Gastrocnemius medialis (tissue), 4 donors: ENCODE measurements around the gene LRRC26. TPM values are rescaled to one million over a fixed set of nuclear protein-coding genes. Genes with fewer than 3 reads are reported as not detected.

Source experiments
- ATAC-seq, 2 donors: fragments of 150-250 bp; one replicate each; pipeline ENCODE4 v1.9.1; 2016
- DNase-seq, 2 donors: peaks; one replicate each; pipeline ENCODE4 v3.0.0-alpha.2; 2019
- H3K27ac ChIP-seq, 4 donors: fragments of 200-600 bp; sonication (generic); 1 replicate in 1 of 4; 2 replicates in 3 of 4; pipeline ENCODE4 v1.5.1; 2016 to 2018; ENCODE audit warnings: mild to moderate bottlenecking in 2 of 4, moderate library complexity in 1 of 4
- H3K27me3 ChIP-seq, 3 donors: fragments of 200-600 bp; sonication (generic) in 2 of 3; 1 replicate in 1 of 3; 2 replicates in 2 of 3; pipeline versions ENCODE4 v1.5.1 to v1.6.0; 2016 to 2019; ENCODE audit warnings: mild to moderate bottlenecking in 1 of 3, moderate library complexity in 1 of 3
- H3K36me3 ChIP-seq, 2 donors: fragments of 200-600 bp; sonication (generic) in 1 of 2; one replicate each; pipeline ENCODE4 v1.5.1; 2017 to 2018
- H3K4me1 ChIP-seq, 2 donors: fragments of 200-600 bp; sonication (generic) in 1 of 2; one replicate each; pipeline ENCODE4 v1.5.1; 2016 to 2017; ENCODE audit warnings: mild to moderate bottlenecking in 2 of 2
- H3K4me3 ChIP-seq, 4 donors: fragments of 200-600 bp; sonication (generic) in 3 of 4; 1 replicate in 1 of 4; 2 replicates in 3 of 4; pipeline ENCODE4 v1.5.1; 2016 to 2019; ENCODE audit warnings: mild to moderate bottlenecking in 2 of 4
- H3K9me3 ChIP-seq, 3 donors: fragments of 200-600 bp; sonication (generic) in 2 of 3; 1 replicate in 1 of 3; 2 replicates in 2 of 3; pipeline ENCODE4 v1.5.1; 2016 to 2019
- POLR2A ChIP-seq, 2 donors: fragments of 450-650 bp; IDR thresholded peaks; one replicate each; pipeline ENCODE4 v1.6.1; 2017; ENCODE audit warnings: antibody characterized with exemption in 2 of 2, mild to moderate bottlenecking in 2 of 2, moderate library complexity in 2 of 2
- in situ Hi-C, 4 donors: fragments of 200-750 bp; cut with MboI; loops; one replicate each; pipeline versions ENCODE4 v1.15.0 to v1.8.0; 2017; ENCODE audit warnings: low sequenced_read_pairs in 4 of 4
- intact Hi-C: fragments of 100-400 bp; cut with DNase I; formaldehyde crosslinking; loops from one replicate; pipeline ENCODE4 v1.15.1; 2023; ENCODE audit warnings: low total_unique reads
- total RNA-seq, 4 donors: library from RNA; depleted of rRNA; stranded (reverse); fragments of >200 nt; gene quantifications; one replicate each; pipeline versions ENCODE4 v1.1.0 to v1.2.3, GENCODE V29; 2016
- TF ChIP-seq, protein P1 (sequence below), 5 experiments: fragments of 450-650 bp in 3 of 5; fragments of 200-600 bp in 2 of 5; sonication (generic) in 2 of 5; IDR thresholded peaks in 4 of 5; conservative IDR thresholded peaks in 1 of 5; 1 replicate in 4 of 5; 2 replicates in 1 of 5; pipeline ENCODE4 v1.5.1; 2016 to 2019; ENCODE audit warnings: antibody characterized with exemption in 5 of 5, mild to moderate bottlenecking in 3 of 5, moderate library complexity in 3 of 5

The LRRC26 gene
- total RNA-seq, 4 donors from 2014 or later, result not detected

DNA sequence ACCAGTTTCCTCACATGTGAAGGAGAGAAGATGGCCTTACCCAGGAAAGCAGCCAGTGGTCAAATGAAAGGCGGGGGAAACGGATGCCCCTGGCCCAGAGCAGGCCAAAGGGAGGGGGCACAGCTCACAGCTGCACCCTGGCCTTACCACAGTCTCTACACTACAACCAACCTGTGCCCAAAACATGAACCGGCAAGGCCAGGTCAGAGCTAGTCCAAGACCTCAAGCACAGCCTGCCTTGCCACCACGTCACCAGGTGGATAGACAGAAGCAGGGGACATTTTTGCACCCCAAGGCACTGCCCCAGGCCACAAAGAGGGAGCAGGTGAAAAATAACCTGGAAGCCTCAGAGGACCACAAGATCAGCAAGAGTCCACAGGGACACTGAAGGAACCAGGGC, 26.4 kb downstream of the LRRC26 start:
- Histone ChIP-seq H3K27ac (no peak overlapping the region), H3K27me3 (peaks cover 44 to 79% (median 68%) of the 10 kb centered on the region in 3 donors), H3K36me3 (no peaks in the 10 kb centered on the region), H3K9me3 (no peaks in the 10 kb centered on the region), H3K4me1 (no peaks in the 10 kb centered on the region), H3K4me3 (no peak overlapping the region)
- no peak for TF ChIP-seq POLR2A (IDR thresholded peaks at IDR 0.05)
- TF ChIP-seq, protein P1, sequence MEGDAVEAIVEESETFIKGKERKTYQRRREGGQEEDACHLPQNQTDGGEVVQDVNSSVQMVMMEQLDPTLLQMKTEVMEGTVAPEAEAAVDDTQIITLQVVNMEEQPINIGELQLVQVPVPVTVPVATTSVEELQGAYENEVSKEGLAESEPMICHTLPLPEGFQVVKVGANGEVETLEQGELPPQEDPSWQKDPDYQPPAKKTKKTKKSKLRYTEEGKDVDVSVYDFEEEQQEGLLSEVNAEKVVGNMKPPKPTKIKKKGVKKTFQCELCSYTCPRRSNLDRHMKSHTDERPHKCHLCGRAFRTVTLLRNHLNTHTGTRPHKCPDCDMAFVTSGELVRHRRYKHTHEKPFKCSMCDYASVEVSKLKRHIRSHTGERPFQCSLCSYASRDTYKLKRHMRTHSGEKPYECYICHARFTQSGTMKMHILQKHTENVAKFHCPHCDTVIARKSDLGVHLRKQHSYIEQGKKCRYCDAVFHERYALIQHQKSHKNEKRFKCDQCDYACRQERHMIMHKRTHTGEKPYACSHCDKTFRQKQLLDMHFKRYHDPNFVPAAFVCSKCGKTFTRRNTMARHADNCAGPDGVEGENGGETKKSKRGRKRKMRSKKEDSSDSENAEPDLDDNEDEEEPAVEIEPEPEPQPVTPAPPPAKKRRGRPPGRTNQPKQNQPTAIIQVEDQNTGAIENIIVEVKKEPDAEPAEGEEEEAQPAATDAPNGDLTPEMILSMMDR (IDR thresholded peaks at IDR 0.05 in 4 of 5, conservative IDR thresholded peaks at IDR 0.05 in 1 of 5), result no peak
- DNase-seq, result no peak
- in situ Hi-C loops (no loop called here), intact Hi-C loops (no loop called here)
- no peak for ATAC-seq

DNA sequence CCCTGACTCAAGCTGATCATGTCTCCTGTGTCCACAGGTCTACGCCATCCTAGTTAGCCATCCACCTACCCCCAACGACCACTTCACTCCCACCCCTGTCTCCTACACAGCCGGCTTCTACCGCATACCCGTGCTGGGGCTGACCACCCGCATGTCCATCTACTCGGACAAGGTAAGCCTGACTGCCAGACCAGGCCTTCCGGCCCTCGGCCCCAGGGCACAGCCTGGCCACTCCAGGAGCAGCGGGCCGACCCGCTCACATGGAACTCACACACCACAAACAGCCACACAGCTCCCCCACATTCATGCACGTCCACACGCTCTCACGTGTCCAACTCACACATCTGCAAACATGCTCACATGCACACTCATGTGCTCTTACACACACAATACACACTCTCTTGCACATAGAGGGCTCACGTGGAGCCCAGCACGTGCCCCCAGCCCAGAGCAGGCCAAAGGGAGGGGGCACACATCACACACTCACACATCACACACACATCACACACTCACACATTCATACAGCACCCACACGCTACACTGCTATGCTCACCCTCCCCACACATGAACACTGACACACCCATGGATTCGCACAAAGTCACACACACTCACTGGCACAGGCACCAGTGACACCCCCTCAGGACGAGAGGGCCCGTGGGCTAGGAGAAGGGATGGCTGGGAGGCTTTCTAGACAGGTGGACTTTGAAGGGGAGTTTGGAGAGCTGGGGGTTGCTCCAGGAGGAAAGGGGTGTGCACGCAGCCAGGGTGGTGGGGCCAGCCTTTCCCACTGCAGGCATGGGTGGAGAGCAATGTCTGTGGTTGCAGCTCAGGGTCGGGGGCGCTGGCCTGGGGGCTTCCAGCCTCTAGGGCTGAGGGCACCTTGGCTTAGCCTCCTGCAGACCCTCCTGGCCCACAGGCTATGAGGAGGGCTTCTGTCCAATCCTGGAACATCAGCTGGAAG, 27.6 kb downstream of the LRRC26 start:
- no peak for ATAC-seq
- TF ChIP-seq, protein P1 (IDR thresholded peaks at IDR 0.05 in 4 of 5, conservative IDR thresholded peaks at IDR 0.05 in 1 of 5), result no peak
- no peak for TF ChIP-seq POLR2A (IDR thresholded peaks at IDR 0.05)
- Histone ChIP-seq H3K36me3 (no peaks in the 10 kb centered on the region), H3K27me3 (peaks cover 52 to 79% (median 70%) of the 10 kb centered on the region in 3 donors), H3K27ac (no peak overlapping the region), H3K4me3 (no peak overlapping the region), H3K9me3 (no peaks in the 10 kb centered on the region), H3K4me1 (no peaks in the 10 kb centered on the region)
- intact Hi-C loops, result no loop called here
- in situ Hi-C loops, result no loop called here
- DNase-seq, result no peak

DNA sequence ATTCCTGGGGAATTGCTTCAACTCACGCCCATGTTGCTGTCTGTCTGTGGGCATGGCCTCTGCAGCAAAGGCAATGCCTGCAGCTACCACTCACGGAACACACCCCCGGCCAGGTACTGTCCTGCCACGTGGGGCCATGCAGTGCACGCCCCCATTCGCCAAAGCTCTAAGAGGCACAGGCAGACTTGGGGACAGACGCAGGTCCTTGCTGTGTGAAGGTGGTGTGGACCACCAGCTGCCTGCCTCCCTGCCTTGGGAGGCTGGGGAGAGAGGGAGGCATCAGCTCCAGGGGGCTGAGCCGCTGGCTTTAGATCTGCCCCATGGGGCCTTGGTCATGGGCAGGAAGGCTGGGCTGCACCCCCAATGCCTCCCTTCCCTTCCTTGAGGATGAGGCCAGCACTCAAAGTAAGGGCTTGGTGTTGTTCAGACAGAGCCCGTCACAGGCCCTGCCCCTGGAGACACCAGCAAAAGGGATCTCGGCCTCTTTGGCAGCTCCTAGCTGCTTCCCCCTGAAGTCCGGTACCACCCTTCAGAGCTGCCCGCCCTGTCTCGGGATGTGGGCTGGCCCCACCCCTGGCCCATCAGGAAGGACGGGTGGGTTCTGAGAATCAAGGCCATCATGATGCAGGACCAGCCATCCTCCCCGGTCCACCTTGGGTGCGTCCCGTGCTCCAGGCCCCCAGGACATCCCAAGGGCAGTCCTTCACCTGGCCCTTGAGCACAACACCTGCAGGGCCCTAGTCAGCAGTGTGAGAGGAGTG, 28.6 kb downstream of the LRRC26 start:
- intact Hi-C loops, result no loop called here
- Histone ChIP-seq H3K4me3 (no peak overlapping the region), H3K9me3 (no peaks in the 10 kb centered on the region), H3K36me3 (no peaks in the 10 kb centered on the region), H3K27me3 (peaks cover 59 to 82% (median 78%) of the 10 kb centered on the region in 3 donors), H3K4me1 (no peaks in the 10 kb centered on the region), H3K27ac (no peak overlapping the region)
- in situ Hi-C loops, result no loop called here
- no peak for DNase-seq
- TF ChIP-seq, protein P1 (IDR thresholded peaks at IDR 0.05 in 4 of 5, conservative IDR thresholded peaks at IDR 0.05 in 1 of 5), result no peak
- TF ChIP-seq POLR2A (IDR thresholded peaks at IDR 0.05), result no peak
- ATAC-seq, result no peak

DNA sequence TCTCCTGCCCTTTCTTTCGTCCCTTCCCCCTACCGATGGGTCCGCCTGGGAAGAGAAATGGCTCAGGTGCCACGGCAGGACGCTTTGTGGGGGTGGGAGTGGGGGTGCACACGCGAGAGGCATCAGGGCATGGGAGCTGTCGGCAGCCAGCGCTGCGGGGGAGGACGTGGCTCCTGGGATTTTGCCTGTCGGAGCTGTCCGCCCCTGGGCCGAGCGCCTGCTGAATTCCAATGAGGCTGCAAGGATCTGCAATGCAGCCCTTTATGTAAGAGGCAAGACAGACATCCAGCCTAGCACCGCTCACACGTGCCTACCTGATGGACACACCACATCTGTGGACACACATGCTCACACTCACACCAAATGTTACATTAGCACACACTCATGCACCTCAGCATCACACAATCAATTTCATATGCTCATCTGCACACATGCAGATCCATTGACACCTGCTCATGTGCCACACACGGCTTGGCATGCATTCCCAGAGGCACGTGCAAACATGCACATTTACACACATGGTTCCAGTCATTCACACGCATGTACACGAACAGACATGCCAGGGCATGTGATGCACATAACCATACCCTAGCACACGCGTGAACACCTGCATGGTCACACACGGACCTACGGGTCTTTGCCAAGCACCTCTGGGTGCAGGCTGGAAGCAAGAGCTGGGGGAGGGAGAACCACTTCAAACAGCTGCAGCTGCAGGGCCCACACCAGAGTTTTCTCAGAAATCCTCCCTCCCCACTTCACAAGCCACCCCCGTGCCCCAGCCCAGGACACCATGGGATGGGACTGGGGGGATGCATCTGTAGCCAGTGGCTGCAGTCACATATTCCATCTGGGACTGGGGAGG, 29.5 kb downstream of the LRRC26 start:
- Histone ChIP-seq H3K4me3 (no peak overlapping the region), H3K9me3 (no peaks in the 10 kb centered on the region), H3K36me3 (no peaks in the 10 kb centered on the region), H3K27ac (no peak overlapping the region), H3K27me3 (peaks cover 65 to 83% (median 79%) of the 10 kb centered on the region in 3 donors), H3K4me1 (no peaks in the 10 kb centered on the region)
- intact Hi-C loops, result no loop called here
- DNase-seq (no peak), ATAC-seq (no peak)
- TF ChIP-seq POLR2A (IDR thresholded peaks at IDR 0.05), result no peak
- TF ChIP-seq, protein P1 (IDR thresholded peaks at IDR 0.05 in 4 of 5, conservative IDR thresholded peaks at IDR 0.05 in 1 of 5), result no peak
- in situ Hi-C loops, result no loop called here
